NT2/D1 (cell line): ENCODE measurements around the gene SPTBN5.

Experiments
- SUZ12 ChIP-seq: IDR thresholded peaks from 2 replicates; pipeline ENCODE4 v1.6.1; 2011; ENCODE audit not compliant: insufficient read length, insufficient read depth; ENCODE audit errors: extremely low read depth
- YY1 ChIP-seq: IDR thresholded peaks from 2 replicates; pipeline ENCODE4 v1.6.1; 2011; ENCODE audit not compliant: insufficient read length, insufficient read depth

DNA sequence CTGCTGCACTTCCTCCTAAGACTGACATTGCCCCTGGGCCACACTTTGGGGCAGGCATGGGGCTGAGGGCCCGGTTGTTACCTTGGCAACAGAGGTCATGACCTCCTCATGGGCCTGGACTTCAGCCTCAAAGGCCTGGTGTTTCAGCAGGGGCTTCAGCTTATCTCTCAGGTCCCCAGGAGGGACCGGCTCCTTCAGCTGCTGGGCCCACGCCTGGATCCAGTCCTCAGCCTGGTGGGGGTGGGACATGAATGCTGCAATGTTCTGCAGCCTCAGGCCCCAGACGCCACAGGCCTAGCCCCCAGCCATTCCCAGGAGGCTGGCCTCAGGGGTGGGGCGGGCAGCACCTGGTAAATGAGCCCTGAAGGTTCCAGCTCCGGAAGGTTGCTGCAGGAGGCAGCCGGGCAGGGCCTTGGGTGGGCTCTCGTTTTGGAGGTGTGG, 27.6 kb downstream of the SPTBN5 start:
- no peak for TF ChIP-seq SUZ12
- TF ChIP-seq YY1, result no peak
